Measurements from ENCODE around the gene HLCS.

Gene HLCS

GRCh38 chr21:36791695-36792470 lies 174.6 kb downstream of the HLCS start:
- DNase-seq (ENCODE audit: insufficient read length): no peak
- TF ChIP-seq POLR2AphosphoS5 (IDR thresholded peaks at IDR 0.05; ENCODE audit: low read depth, low read length): no peak
- no peak for TF ChIP-seq POLR2A (IDR thresholded peaks at IDR 0.05; ENCODE audit: low read depth, low read length)
- no peak for TF ChIP-seq TAF1 (IDR thresholded peaks at IDR 0.05; ENCODE audit: borderline replicate concordance, low read depth, low read length)
- no peak for FAIRE-seq

- DNase-seq (ENCODE audit: insufficient read length): no peak
- TF ChIP-seq POLR2A (IDR thresholded peaks at IDR 0.05; ENCODE audit: low read depth, low read length) (no peak), TAF1 (IDR thresholded peaks at IDR 0.05; ENCODE audit: borderline replicate concordance, low read depth, low read length) (no peak), POLR2AphosphoS5 (IDR thresholded peaks at IDR 0.05; ENCODE audit: low read depth, low read length) (no peak)
- no peak for FAIRE-seq
Observed at GRCh38 chr21:36791180-36791579, 175.3 kb downstream of the HLCS start.

GRCh38 chr21:36790616-36791015 lies 175.9 kb downstream of the HLCS start:
- TF ChIP-seq POLR2AphosphoS5 (IDR thresholded peaks at IDR 0.05; ENCODE audit: low read depth, low read length): no peak
- no peak for TF ChIP-seq POLR2A (IDR thresholded peaks at IDR 0.05; ENCODE audit: low read depth, low read length)
- TF ChIP-seq TAF1 (IDR thresholded peaks at IDR 0.05; ENCODE audit: borderline replicate concordance, low read depth, low read length): no peak
- FAIRE-seq: no peak
- DNase-seq (ENCODE audit: insufficient read length): no peak

- no peak for FAIRE-seq
- DNase-seq (ENCODE audit: insufficient read length): no peak
Observed at GRCh38 chr21:36788120-36788638, 178.3 kb downstream of the HLCS start.

GRCh38 chr21:36786186-36786585 lies 180.3 kb downstream of the HLCS start:
- no peak for FAIRE-seq
- TF ChIP-seq POLR2AphosphoS5 (IDR thresholded peaks at IDR 0.05; ENCODE audit: low read depth, low read length) (no peak), POLR2A (IDR thresholded peaks at IDR 0.05; ENCODE audit: low read depth, low read length) (no peak), TAF1 (IDR thresholded peaks at IDR 0.05; ENCODE audit: borderline replicate concordance, low read depth, low read length) (no peak)
- DNase-seq (ENCODE audit: insufficient read length): no peak

More at GRCh38 chr21:36788120-36788638, 178.3 kb downstream of the HLCS start:
- no peak for TF ChIP-seq POLR2A (IDR thresholded peaks at IDR 0.05; ENCODE audit: low read depth, low read length)
- TF ChIP-seq TAF1 (IDR thresholded peaks at IDR 0.05; ENCODE audit: borderline replicate concordance, low read depth, low read length): no peak
- TF ChIP-seq POLR2AphosphoS5 (IDR thresholded peaks at IDR 0.05; ENCODE audit: low read depth, low read length): no peak

GRCh38 chr21:36785615-36786014 lies 180.9 kb downstream of the HLCS start:
- no peak for DNase-seq (ENCODE audit: insufficient read length)
- FAIRE-seq: no peak

GRCh38 chr21:36784947-36785346 lies 181.5 kb downstream of the HLCS start:
- FAIRE-seq: no peak
- DNase-seq (ENCODE audit: insufficient read length): no peak
- TF ChIP-seq POLR2AphosphoS5 (IDR thresholded peaks at IDR 0.05; ENCODE audit: low read depth, low read length) (no peak), POLR2A (IDR thresholded peaks at IDR 0.05; ENCODE audit: low read depth, low read length) (no peak)

More at GRCh38 chr21:36785615-36786014, 180.9 kb downstream of the HLCS start:
- TF ChIP-seq POLR2A (IDR thresholded peaks at IDR 0.05; ENCODE audit: low read depth, low read length) (no peak), POLR2AphosphoS5 (IDR thresholded peaks at IDR 0.05; ENCODE audit: low read depth, low read length) (no peak)

- DNase-seq (ENCODE audit: insufficient read length): no peak
- no peak for FAIRE-seq
- no peak for TF ChIP-seq POLR2AphosphoS5 (IDR thresholded peaks at IDR 0.05; ENCODE audit: low read depth, low read length)
- no peak for TF ChIP-seq POLR2A (IDR thresholded peaks at IDR 0.05; ENCODE audit: low read depth, low read length)
- no peak for TF ChIP-seq TAF1 (IDR thresholded peaks at IDR 0.05; ENCODE audit: borderline replicate concordance, low read depth, low read length)
Observed at GRCh38 chr21:36783612-36784374, 182.7 kb downstream of the HLCS start.

GRCh38 chr21:36780861-36781260 lies 185.6 kb downstream of the HLCS start:
- FAIRE-seq (no peak), DNase-seq (ENCODE audit: insufficient read length) (no peak)
- no peak for TF ChIP-seq POLR2A (IDR thresholded peaks at IDR 0.05; ENCODE audit: low read depth, low read length)
- no peak for TF ChIP-seq POLR2AphosphoS5 (IDR thresholded peaks at IDR 0.05; ENCODE audit: low read depth, low read length)

- TF ChIP-seq POLR2A (IDR thresholded peaks at IDR 0.05; ENCODE audit: low read depth, low read length): no peak
- no peak for TF ChIP-seq TAF1 (IDR thresholded peaks at IDR 0.05; ENCODE audit: borderline replicate concordance, low read depth, low read length)
- no peak for TF ChIP-seq POLR2AphosphoS5 (IDR thresholded peaks at IDR 0.05; ENCODE audit: low read depth, low read length)
- no peak for DNase-seq (ENCODE audit: insufficient read length)
- FAIRE-seq: no peak
Observed at GRCh38 chr21:36776981-36777617, 189.4 kb downstream of the HLCS start.

GRCh38 chr21:36773995-36774394 lies 192.5 kb downstream of the HLCS start:
- TF ChIP-seq POLR2AphosphoS5 (IDR thresholded peaks at IDR 0.05; ENCODE audit: low read depth, low read length): no peak
- TF ChIP-seq POLR2A (IDR thresholded peaks at IDR 0.05; ENCODE audit: low read depth, low read length): no peak
- no peak for TF ChIP-seq TAF1 (IDR thresholded peaks at IDR 0.05; ENCODE audit: borderline replicate concordance, low read depth, low read length)
- no peak for FAIRE-seq
- no peak for DNase-seq (ENCODE audit: insufficient read length)

Measured in GM12892 (cell line).